ENCODE measurements around the gene EVI5L. TPM values are rescaled to one million over a fixed set of nuclear protein-coding genes. Genes with fewer than 3 reads are reported as not detected.

Gene EVI5L
- total and polyA plus RNA-seq, 4 donors, result 4.3 to 13.4 (median 12.5) TPM

DNA sequence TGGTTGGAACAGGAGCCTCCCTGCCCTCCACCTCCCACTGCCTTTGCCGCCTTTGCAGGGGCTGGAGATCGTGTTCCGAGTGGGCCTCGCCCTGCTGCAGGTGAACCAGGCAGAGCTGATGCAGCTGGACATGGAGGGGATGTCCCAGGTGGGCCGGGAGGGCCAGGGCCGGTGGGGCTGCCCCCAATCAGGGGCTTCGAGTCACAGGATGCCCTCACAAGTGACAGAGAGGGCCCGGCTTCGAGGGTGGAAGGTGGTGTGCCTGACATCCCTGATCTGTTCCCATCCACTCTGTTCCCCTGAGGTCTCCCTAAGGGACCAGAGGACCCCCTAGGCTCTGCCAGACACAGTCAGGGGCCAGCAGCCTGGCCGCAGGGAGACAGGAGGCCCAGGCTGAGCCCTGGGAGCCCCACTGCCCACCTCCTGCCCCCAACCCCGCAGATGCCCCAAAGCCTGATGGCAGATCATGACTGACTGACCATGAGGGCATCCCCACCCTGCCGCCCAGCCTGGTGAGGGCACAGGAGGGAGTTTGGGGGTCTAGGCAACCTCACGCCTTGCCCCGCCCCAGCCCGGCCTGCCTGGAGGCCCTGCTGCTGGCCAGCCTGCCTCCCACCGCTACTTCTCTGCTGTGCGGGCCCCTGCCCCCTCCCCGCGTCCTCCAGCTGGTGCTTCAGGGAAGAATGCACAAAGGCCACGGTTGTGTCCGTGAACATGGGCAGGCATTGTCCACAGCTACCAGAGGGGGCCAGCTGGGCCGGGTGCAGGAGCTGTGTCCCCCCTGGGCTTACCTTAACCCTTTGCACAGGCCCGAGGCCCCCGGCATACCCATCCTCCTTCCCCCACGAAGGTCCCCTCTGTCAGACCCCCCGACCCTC is 21.8 kb downstream of the EVI5L start:
- Histone ChIP-seq H3K36me3 (ENCODE audit: control insufficient read depth in 1 of 2, insufficient read depth in 2 of 2, low read length in 1 of 2) (no peaks in the 10 kb centered on the region), H3K4me1 (ENCODE audit: control insufficient read depth in 1 of 2, insufficient read depth in 2 of 2, low read length in 2 of 2) (no peaks in the 10 kb centered on the region), H3K9me3 (ENCODE audit: control insufficient read depth, low read length) (no peaks in the 10 kb centered on the region), H3K27me3 (ENCODE audit: control insufficient read depth in 1 of 2, insufficient read depth in 2 of 2, low read length in 1 of 2) (no peaks in the 10 kb centered on the region), H3K27ac (ENCODE audit: low read depth in 1 of 2, low read length in 2 of 2) (no peak overlapping the region), H3K4me3 (ENCODE audit: low read length in 2 of 2) (no peak overlapping the region)
- intact Hi-C loops (cut with DNase I), result loop anchor here (10.0 kb wide), 1 partner anchor 153 kb away; the partner anchor contains the start of gene ELAVL1 (in 2 of the 2)
- no peak for ATAC-seq (ENCODE audit: low FRiP score)
- WGBS, 2 donors, result 89 to 90% methylated on average over 25 to 26 of the region's 26 CpGs
- DNase-seq, result peak in 1 of 2 donors; percentile 68

DNA sequence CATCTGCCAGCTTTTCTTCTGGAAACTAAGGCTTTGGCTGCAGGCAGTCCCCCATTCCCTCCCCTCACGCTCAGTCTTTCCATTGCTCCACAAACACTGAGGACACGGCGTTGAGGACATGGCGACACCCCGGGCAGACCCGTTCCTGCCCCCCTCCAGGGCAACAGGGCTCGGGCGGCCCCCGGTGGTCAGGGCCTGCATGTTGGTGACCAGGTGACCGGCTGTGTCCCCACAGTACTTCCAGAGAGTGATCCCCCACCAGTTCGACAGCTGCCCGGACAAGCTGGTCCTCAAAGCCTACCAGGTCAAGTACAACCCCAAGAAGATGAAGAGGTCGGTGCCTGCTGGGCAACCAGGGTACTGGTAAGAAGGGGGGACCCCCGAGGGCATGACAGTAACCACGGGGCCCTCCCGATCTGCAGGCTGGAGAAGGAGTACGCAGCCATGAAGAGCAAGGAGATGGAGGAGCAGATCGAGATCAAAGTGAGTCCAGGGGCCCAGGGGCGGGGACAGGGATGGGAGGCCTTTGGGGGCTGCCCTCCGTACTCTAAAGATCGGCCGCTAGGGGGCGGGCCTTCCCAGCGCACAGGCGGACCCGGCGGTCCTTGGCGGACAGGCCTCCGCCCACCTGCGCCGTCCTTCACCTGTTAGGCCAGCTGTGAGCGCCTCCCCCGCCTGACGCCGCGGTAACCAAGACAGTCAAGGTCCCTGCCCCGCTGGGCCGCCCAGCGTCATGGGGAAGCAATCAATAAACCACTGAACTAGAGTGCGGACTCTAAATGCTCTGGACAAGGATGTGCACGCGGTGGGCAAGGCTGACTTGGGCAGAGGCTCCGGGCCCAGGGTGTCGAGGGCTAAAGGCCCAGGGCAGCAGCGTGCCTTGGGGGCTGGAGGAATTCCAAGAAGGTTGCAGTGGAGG is 23.1 kb downstream of the EVI5L start:
- 35 to 37% methylated on average over 45 of the region's 45 CpGs for WGBS, 2 donors
- Histone ChIP-seq H3K36me3 (ENCODE audit: control insufficient read depth in 1 of 2, insufficient read depth in 2 of 2, low read length in 1 of 2) (no peaks in the 10 kb centered on the region), H3K9me3 (ENCODE audit: control insufficient read depth, low read length) (no peaks in the 10 kb centered on the region), H3K4me3 (ENCODE audit: low read length in 2 of 2) (no peak overlapping the region), H3K27me3 (ENCODE audit: control insufficient read depth in 1 of 2, insufficient read depth in 2 of 2, low read length in 1 of 2) (no peaks in the 10 kb centered on the region), H3K4me1 (ENCODE audit: control insufficient read depth in 1 of 2, insufficient read depth in 2 of 2, low read length in 2 of 2) (no peaks in the 10 kb centered on the region), H3K27ac (ENCODE audit: low read depth in 1 of 2, low read length in 2 of 2) (no peak overlapping the region)
- intact Hi-C loops (cut with DNase I), result loop anchor here (10.0 kb wide), 1 partner anchor 152 kb away; the partner anchor contains the start of gene ELAVL1 (in 2 of the 2)
- DNase-seq (peak in 1 of 2 donors; percentile 88), ATAC-seq (ENCODE audit: low FRiP score) (peak; percentile 67)

DNA sequence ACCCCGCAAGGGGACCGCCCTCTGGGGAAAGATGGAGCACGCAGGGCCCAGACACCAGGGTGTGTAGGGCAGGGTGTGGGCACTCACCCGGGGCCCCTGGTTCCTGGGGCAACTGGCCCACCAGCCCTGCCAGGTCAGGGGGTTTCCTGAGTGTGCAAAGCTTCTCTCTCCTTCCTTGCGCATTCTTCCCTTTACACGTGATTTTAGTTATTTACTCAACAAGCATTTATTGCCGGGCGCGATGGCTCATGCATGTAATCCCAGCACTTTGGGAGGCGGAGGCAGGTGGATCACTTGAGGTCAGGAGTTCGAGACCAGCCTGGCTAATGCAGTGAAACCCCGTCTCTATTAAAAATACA is 23.7 kb downstream of the EVI5L start:
- intact Hi-C loops (cut with DNase I), result loop anchor here (10.0 kb wide), 1 partner anchor 151 kb away; the partner anchor contains the start of gene ELAVL1 (in 2 of the 2)
- Histone ChIP-seq H3K4me3 (ENCODE audit: low read length in 2 of 2) (no peak overlapping the region), H3K27ac (ENCODE audit: low read depth in 1 of 2, low read length in 2 of 2) (no peak overlapping the region), H3K27me3 (ENCODE audit: control insufficient read depth in 1 of 2, insufficient read depth in 2 of 2, low read length in 1 of 2) (no peaks in the 10 kb centered on the region), H3K9me3 (ENCODE audit: control insufficient read depth, low read length) (no peaks in the 10 kb centered on the region), H3K4me1 (ENCODE audit: control insufficient read depth in 1 of 2, insufficient read depth in 2 of 2, low read length in 2 of 2) (no peaks in the 10 kb centered on the region), H3K36me3 (ENCODE audit: control insufficient read depth in 1 of 2, insufficient read depth in 2 of 2, low read length in 1 of 2) (no peaks in the 10 kb centered on the region)
- no peak for ATAC-seq (ENCODE audit: low FRiP score)
- DNase-seq, result no peak
- WGBS, 2 donors, result 89 to 90% methylated on average over 12 of the region's 12 CpGs

DNA sequence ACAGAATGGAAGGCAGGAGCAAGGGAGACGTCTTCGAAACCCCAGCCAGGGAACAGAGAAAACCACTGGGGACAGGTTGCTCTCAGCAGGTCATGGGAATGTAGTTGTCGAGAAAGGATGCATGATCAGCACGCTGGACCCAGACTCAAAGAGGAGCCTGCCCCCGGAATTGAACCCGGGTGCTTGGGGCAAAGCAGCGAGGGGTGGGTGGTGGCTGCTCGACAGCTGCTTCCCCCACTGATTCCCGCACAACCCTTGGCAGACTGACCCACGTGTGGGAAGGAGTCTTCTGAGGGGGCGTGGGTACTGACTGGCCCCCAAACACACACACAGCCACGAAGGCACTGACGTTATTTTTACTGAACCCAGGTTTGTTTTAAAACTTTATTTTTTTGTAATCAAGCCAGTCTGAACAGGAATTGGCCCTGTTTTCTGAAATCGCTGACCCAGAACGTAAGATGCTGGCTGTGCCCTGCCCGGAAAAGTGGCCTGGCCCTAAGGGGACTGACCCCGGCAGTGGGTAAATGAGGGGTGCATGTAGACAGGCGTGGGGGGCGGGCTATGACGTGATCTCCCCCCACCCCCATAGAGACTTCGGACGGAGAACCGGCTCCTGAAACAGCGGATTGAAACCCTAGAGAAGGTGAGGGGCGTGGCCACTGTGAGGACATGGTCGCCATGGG is 25.5 kb downstream of the EVI5L start:
- no peak overlapping the region for H3K4me3 ChIP-seq (ENCODE audit: low read length in 2 of 2)
- H3K27me3 ChIP-seq (ENCODE audit: control insufficient read depth in 1 of 2, insufficient read depth in 2 of 2, low read length in 1 of 2), result no peaks in the 10 kb centered on the region
- H3K4me1 ChIP-seq (ENCODE audit: control insufficient read depth in 1 of 2, insufficient read depth in 2 of 2, low read length in 2 of 2), result no peaks in the 10 kb centered on the region
- no peaks in the 10 kb centered on the region for H3K9me3 ChIP-seq (ENCODE audit: control insufficient read depth, low read length)
- DNase-seq (no peak), ATAC-seq (ENCODE audit: low FRiP score) (no peak)
- intact Hi-C loops (cut with DNase I), result loop anchor here (10.0 kb wide), 1 partner anchor 149 kb away; the partner anchor contains the start of gene ELAVL1 (in 2 of the 2)
- 82 to 87% methylated on average over 26 of the region's 26 CpGs for WGBS, 2 donors
- H3K36me3 ChIP-seq (ENCODE audit: control insufficient read depth in 1 of 2, insufficient read depth in 2 of 2, low read length in 1 of 2), result no peaks in the 10 kb centered on the region
- H3K27ac ChIP-seq (ENCODE audit: low read depth in 1 of 2, low read length in 2 of 2), result no peak overlapping the region

- 83 to 86% methylated on average over 16 of the region's 16 CpGs for WGBS, 2 donors
- DNase-seq (no peak), ATAC-seq (ENCODE audit: low FRiP score) (no peak)
- Histone ChIP-seq H3K36me3 (ENCODE audit: control insufficient read depth in 1 of 2, insufficient read depth in 2 of 2, low read length in 1 of 2) (no peaks in the 10 kb centered on the region), H3K27me3 (ENCODE audit: control insufficient read depth in 1 of 2, insufficient read depth in 2 of 2, low read length in 1 of 2) (no peaks in the 10 kb centered on the region), H3K4me3 (ENCODE audit: low read length in 2 of 2) (no peak overlapping the region), H3K4me1 (ENCODE audit: control insufficient read depth in 1 of 2, insufficient read depth in 2 of 2, low read length in 2 of 2) (no peaks in the 10 kb centered on the region), H3K27ac (ENCODE audit: low read depth in 1 of 2, low read length in 2 of 2) (no peak overlapping the region), H3K9me3 (ENCODE audit: control insufficient read depth, low read length) (no peaks in the 10 kb centered on the region)
- intact Hi-C loops (cut with DNase I), result loop anchor here (10.0 kb wide), 1 partner anchor 149 kb away; the partner anchor contains the start of gene ELAVL1 (in 2 of the 2)
Observed at GRCh38 chr19:7856109-7856591, 26.1 kb downstream of the EVI5L start.

DNA sequence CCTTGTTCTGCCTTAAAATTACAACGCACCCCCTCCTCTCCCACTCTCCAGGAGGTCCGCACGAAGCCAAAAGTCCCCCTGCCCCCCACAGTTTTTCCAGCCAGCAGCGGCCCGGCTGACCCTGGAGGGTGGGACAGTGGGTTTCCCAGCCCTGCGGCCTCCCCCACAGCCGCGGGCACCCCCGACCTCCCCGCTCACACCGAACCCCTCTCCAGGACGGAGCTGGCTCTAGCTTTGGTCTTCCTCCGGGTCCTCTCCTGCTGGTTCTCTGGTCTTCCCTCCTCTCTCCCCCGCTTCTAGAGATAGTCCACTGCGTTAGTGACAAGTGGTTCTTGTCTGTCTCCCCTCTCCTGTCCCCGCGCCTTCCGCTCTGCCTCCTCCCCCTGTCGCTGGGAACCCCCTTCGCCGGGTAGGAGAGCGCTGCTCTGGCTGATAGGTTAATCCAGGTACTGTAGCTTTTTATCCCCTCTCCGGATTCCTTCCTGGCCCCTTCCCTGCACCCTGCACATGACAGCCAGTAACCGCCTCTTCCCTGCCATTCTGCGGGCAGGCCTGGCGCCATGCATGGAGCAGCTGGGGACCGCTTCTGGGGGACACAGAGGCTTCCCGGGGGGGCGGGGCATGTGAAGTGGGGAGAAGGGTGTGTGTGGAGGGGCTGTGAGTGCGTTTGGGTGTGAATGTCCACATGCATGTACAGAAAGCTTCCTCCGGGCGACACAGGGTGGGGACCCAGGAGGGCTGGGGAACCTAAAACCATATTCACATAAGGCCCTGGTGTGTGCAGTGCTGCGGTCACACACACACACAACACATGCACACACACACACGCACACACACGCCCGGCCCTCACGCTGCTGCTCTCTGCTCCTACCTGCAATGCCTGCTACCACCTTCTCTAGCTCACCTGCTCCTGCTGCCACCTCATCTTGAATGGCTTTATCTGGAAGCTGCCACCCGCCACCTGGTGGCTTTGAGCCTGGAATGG is 27.0 kb downstream of the EVI5L start:
- intact Hi-C loops (cut with DNase I), result loop anchor here (10.0 kb wide), 1 partner anchor 148 kb away; the partner anchor contains the start of gene ELAVL1 (in 2 of the 2)
- Histone ChIP-seq H3K4me3 (ENCODE audit: low read length in 2 of 2) (no peak overlapping the region), H3K4me1 (ENCODE audit: control insufficient read depth in 1 of 2, insufficient read depth in 2 of 2, low read length in 2 of 2) (no peaks in the 10 kb centered on the region), H3K27ac (ENCODE audit: low read depth in 1 of 2, low read length in 2 of 2) (no peak overlapping the region), H3K36me3 (ENCODE audit: control insufficient read depth in 1 of 2, insufficient read depth in 2 of 2, low read length in 1 of 2) (no peaks in the 10 kb centered on the region), H3K27me3 (ENCODE audit: control insufficient read depth in 1 of 2, insufficient read depth in 2 of 2, low read length in 1 of 2) (no peaks in the 10 kb centered on the region), H3K9me3 (ENCODE audit: control insufficient read depth, low read length) (no peaks in the 10 kb centered on the region)
- ATAC-seq (ENCODE audit: low FRiP score), result no peak
- no peak for DNase-seq
- WGBS, 2 donors, result 89% methylated on average over 35 to 38 of the region's 38 CpGs

- H3K4me3 ChIP-seq (ENCODE audit: low read length in 2 of 2), result no peak overlapping the region
- H3K27me3 ChIP-seq (ENCODE audit: control insufficient read depth in 1 of 2, insufficient read depth in 2 of 2, low read length in 1 of 2), result no peaks in the 10 kb centered on the region
- ATAC-seq (ENCODE audit: low FRiP score) (no peak), DNase-seq (no peak)
- no peaks in the 10 kb centered on the region for H3K4me1 ChIP-seq (ENCODE audit: control insufficient read depth in 1 of 2, insufficient read depth in 2 of 2, low read length in 2 of 2)
- H3K27ac ChIP-seq (ENCODE audit: low read depth in 1 of 2, low read length in 2 of 2), result no peak overlapping the region
- no peaks in the 10 kb centered on the region for H3K9me3 ChIP-seq (ENCODE audit: control insufficient read depth, low read length)
- intact Hi-C loops (cut with DNase I), result loop anchor here (10.0 kb wide), 1 partner anchor 147 kb away; the partner anchor contains the start of gene ELAVL1 (in 2 of the 2)
- 83 to 89% methylated on average over 8 of the region's 8 CpGs for WGBS, 2 donors
- peaks cover 0 to 2% of the 10 kb centered on the region in 2 donors for H3K36me3 ChIP-seq (ENCODE audit: control insufficient read depth in 1 of 2, insufficient read depth in 2 of 2, low read length in 1 of 2)
Observed at GRCh38 chr19:7857727-7858108, 27.7 kb downstream of the EVI5L start.
